Measurements from ENCODE around the gene COA7. TPM values are rescaled to one million over a fixed set of nuclear protein-coding genes. Genes with fewer than 3 reads are reported as not detected.

COA7 gene
- total and polyA plus RNA-seq, 2 of the 8 experiments (the other 6 are each of a cell fraction or from before 2014, with no cell fraction given), result 23.2 to 61.8 TPM

GRCh38 chr1:52635321-52636089 is 62.6 kb downstream of the COA7 start (continued):
- TF ChIP-seq NANOG (IDR thresholded peaks at IDR 0.05; ENCODE audit: insufficient read depth, low read depth, low read length, poor library complexity, severe bottlenecking) (no peak), SUZ12 (IDR thresholded peaks at IDR 0.05; ENCODE audit: low read length) (no peak), RFX5 (IDR thresholded peaks at IDR 0.05; ENCODE audit: borderline replicate concordance, low read depth, low read length) (no peak), EP300 (IDR thresholded peaks at IDR 0.05; ENCODE audit: borderline replicate concordance in 1 of 2, low read depth in 2 of 2, low read length in 2 of 2) (no peak), MAX (IDR thresholded peaks at IDR 0.05) (no peak), BCL11A (IDR thresholded peaks at IDR 0.05; ENCODE audit: low read depth in 2 of 2, low read length in 2 of 2) (no peak), RBBP5 (IDR thresholded peaks at IDR 0.05; ENCODE audit: borderline replicate concordance, low read depth, low read length) (no peak)

Small RNA genes within 50 kb of the gene (small RNA-seq; reads per million reads assigned to genes)
- gene RN7SL62P (ENCODE audit: insufficient read depth), result not detected

Other genes with a start within 250 kb of the COA7 start
- gene TUT4, start 145.3 kb downstream of the COA7 start, total RNA-seq (2021; fragmentation: NEBNext Ultra II Directional; extraction: Animal tissue kit (Norgen Biotek cat#: 25700)), result 63.3 and 63.8 TPM in 2 replicates
- gene TUT4, start 145.3 kb downstream of the COA7 start, polyA plus RNA-seq (2011; rRNA removed), result 54.5 and 58.4 TPM in 2 replicates
- 12.2 and 13.0 TPM in 2 replicates for gene GPX7, start 96.0 kb downstream of the COA7 start, total RNA-seq (2021; fragmentation: NEBNext Ultra II Directional; extraction: Animal tissue kit (Norgen Biotek cat#: 25700))
- 30.9 and 37.5 TPM in 2 replicates for gene GPX7, start 96.0 kb downstream of the COA7 start, polyA plus RNA-seq (2011; rRNA removed)
- 0.50 and 0.74 TPM in 2 replicates for gene SHISAL2A, start 65.2 kb downstream of the COA7 start, total RNA-seq (2021; fragmentation: NEBNext Ultra II Directional; extraction: Animal tissue kit (Norgen Biotek cat#: 25700))
- 1.8 and 2.1 TPM in 2 replicates for gene SHISAL2A, start 65.2 kb downstream of the COA7 start, polyA plus RNA-seq (2011; rRNA removed)
- 20.9 and 21.4 TPM in 2 replicates for gene ZYG11B, start 28.1 kb upstream of the COA7 start, total RNA-seq (2021; fragmentation: NEBNext Ultra II Directional; extraction: Animal tissue kit (Norgen Biotek cat#: 25700))
- gene ZYG11B, start 28.1 kb upstream of the COA7 start, polyA plus RNA-seq (2011; rRNA removed), result 4.4 TPM in 2 replicates
- 2.1 and 2.6 TPM in 2 replicates for gene ZYG11A, start 144.4 kb upstream of the COA7 start, total RNA-seq (2021; fragmentation: NEBNext Ultra II Directional; extraction: Animal tissue kit (Norgen Biotek cat#: 25700))
- 0.77 and 0.89 TPM in 2 replicates for gene ZYG11A, start 144.4 kb upstream of the COA7 start, polyA plus RNA-seq (2011; rRNA removed)
- gene ECHDC2, start 223.4 kb upstream of the COA7 start, total RNA-seq (2021; fragmentation: NEBNext Ultra II Directional; extraction: Animal tissue kit (Norgen Biotek cat#: 25700)), result 17.0 and 17.5 TPM in 2 replicates
- 19.4 and 28.5 TPM in 2 replicates for gene ECHDC2, start 223.4 kb upstream of the COA7 start, polyA plus RNA-seq (2011; rRNA removed)
- 53.0 and 54.3 TPM in 2 replicates for gene SCP2, start 228.9 kb upstream of the COA7 start, total RNA-seq (2021; fragmentation: NEBNext Ultra II Directional; extraction: Animal tissue kit (Norgen Biotek cat#: 25700))
- gene SCP2, start 228.9 kb upstream of the COA7 start, polyA plus RNA-seq (2011; rRNA removed), result 7.0 and 20.9 TPM in 2 replicates